GM12891 (cell line): ENCODE results near the gene DMD.

ENCODE experiments used
- DNase-seq: peaks from one replicate; pipeline ENCODE4 v3.0.0; 2011; ENCODE audit warnings: low spot score; ENCODE audit not compliant: insufficient read length
- FAIRE-seq: peaks from 2 replicates; lab custom pipeline; 2011; peaks lifted over from hg19 to GRCh38; lab: Jason Lieb, UNC
- PAX5 ChIP-seq: IDR thresholded peaks from 2 replicates; pipeline ENCODE4 v1.6.1; 2011; ENCODE audit warnings: low read length, moderate library complexity, mild to moderate bottlenecking; ENCODE audit not compliant: insufficient read depth, severe bottlenecking
- POLR2A ChIP-seq: IDR thresholded peaks from 2 replicates; pipeline ENCODE4 v1.6.1; 2011; ENCODE audit warnings: low read depth, low read length, control low read depth
- POLR2AphosphoS5 ChIP-seq: IDR thresholded peaks from 2 replicates; pipeline ENCODE4 v1.6.1; 2011; ENCODE audit warnings: low read depth, low read length, control low read depth
- POU2F2 ChIP-seq: IDR thresholded peaks from 2 replicates; pipeline ENCODE4 v1.6.1; 2011; ENCODE audit warnings: low read depth, mild to moderate bottlenecking, control low read depth, low read length, moderate library complexity
- SPI1 ChIP-seq: IDR thresholded peaks from 2 replicates; pipeline ENCODE4 v1.6.1; 2011; ENCODE audit warnings: low read depth, low read length, control low read depth
- TAF1 ChIP-seq: IDR thresholded peaks from 2 replicates; pipeline ENCODE4 v1.6.1; 2011; ENCODE audit warnings: low read depth, low read length, control low read depth

The DMD gene

GRCh38 chrX:31436424-31436823 lies 1774.9 kb downstream of the DMD start:
- TF ChIP-seq POLR2A (no peak), POLR2AphosphoS5 (no peak), POU2F2 (no peak), SPI1 (no peak), TAF1 (no peak), PAX5 (no peak)
- no peak for DNase-seq
- no peak for FAIRE-seq

- FAIRE-seq (no peak), DNase-seq (no peak)
- TF ChIP-seq POU2F2 (no peak), TAF1 (no peak), POLR2A (no peak), PAX5 (no peak), SPI1 (no peak), POLR2AphosphoS5 (no peak)
Observed at GRCh38 chrX:31435592-31435991, 1775.8 kb downstream of the DMD start.

DNA sequence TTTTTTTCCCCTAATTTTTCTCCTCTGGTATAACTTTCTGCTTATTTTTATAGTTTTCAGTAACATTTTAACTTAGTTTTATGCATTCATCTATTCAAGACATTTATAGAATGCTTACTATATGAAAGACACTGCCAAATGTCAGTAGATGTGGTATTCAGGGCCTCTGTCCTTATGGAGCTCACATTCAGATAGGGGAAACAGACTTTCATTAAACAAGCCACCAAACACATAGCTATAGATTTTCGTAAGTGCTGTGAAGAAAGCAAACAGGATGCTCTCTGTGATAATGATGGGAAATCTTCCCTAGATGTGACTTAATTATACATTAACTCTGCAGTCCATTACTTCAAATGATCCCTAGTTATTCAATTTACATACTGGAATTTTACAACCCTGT lies 1777.5 kb downstream of the DMD start:
- FAIRE-seq (no peak), DNase-seq (no peak)
- TF ChIP-seq POLR2A: no peak
- TF ChIP-seq POU2F2: no peak
- TF ChIP-seq TAF1: no peak
- no peak for TF ChIP-seq PAX5
- no peak for TF ChIP-seq POLR2AphosphoS5
- TF ChIP-seq SPI1: no peak

GRCh38 chrX:31429915-31430314 lies 1781.4 kb downstream of the DMD start:
- TF ChIP-seq TAF1 (no peak), SPI1 (no peak), POLR2A (no peak), POLR2AphosphoS5 (no peak), PAX5 (no peak), POU2F2 (no peak)
- no peak for FAIRE-seq
- DNase-seq: no peak

GRCh38 chrX:31423609-31424189 lies 1787.7 kb downstream of the DMD start:
- FAIRE-seq: peak; percentile 52
- TF ChIP-seq POLR2AphosphoS5 (no peak), SPI1 (no peak), TAF1 (no peak), POLR2A (no peak), PAX5 (no peak), POU2F2 (no peak)
- DNase-seq: peak; percentile 2

GRCh38 chrX:31421441-31421840 lies 1789.9 kb downstream of the DMD start:
- no peak for TF ChIP-seq POU2F2
- no peak for TF ChIP-seq POLR2A
- TF ChIP-seq TAF1: no peak
- no peak for TF ChIP-seq PAX5
- no peak for TF ChIP-seq SPI1
- no peak for TF ChIP-seq POLR2AphosphoS5
- DNase-seq (no peak), FAIRE-seq (no peak)

DNA sequence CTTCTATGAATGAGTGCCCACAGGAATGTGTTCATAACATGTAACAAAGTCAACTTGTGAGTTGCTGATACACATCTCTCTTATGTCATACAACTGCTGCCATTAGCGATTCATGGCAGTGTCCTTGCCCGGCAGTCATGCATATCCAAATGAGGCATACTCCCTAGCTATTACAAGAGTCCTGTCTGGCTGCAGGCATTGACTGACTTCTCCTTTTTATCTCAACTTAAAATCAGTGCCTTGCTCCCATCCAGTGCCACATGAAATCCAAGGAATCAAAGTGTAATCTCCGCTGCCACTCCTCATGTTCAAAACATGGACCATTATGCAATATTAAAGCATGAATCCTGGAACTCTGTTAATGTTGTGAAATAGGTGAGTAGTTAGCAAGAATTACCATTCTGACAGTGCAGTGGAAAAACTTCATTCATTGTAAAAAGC lies 1790.6 kb downstream of the DMD start:
- peak; percentile 71 for FAIRE-seq
- no peak for DNase-seq
- no peak for TF ChIP-seq POLR2A
- TF ChIP-seq SPI1: no peak
- no peak for TF ChIP-seq TAF1

GRCh38 chrX:31420302-31420701 lies 1791.0 kb downstream of the DMD start:
- no peak for FAIRE-seq
- DNase-seq: no peak
- no peak for TF ChIP-seq PAX5
- no peak for TF ChIP-seq POLR2AphosphoS5
- no peak for TF ChIP-seq SPI1
- no peak for TF ChIP-seq TAF1

DNA sequence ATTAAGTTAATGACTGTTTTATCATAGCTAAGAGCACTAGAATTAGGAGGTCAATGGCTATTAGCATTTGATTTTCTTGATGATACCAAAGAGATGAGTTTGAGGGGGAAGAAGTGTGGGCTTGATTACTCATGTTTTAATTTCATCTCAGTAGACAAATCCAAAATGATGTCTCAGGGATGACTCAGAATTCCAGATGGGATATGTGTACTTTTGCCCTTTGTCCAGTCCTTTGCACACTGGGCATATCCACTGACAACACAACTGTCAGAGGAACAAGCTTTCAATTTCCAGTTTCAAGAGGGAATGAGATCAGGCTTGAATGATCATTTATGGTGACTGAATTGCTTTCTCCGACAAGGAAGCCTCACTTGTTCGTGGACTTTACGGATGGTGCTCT lies 1814.2 kb downstream of the DMD start:
- FAIRE-seq: no peak
- no peak for DNase-seq
- no peak for TF ChIP-seq POU2F2
- TF ChIP-seq POLR2A: no peak
- TF ChIP-seq PAX5: no peak

DNA sequence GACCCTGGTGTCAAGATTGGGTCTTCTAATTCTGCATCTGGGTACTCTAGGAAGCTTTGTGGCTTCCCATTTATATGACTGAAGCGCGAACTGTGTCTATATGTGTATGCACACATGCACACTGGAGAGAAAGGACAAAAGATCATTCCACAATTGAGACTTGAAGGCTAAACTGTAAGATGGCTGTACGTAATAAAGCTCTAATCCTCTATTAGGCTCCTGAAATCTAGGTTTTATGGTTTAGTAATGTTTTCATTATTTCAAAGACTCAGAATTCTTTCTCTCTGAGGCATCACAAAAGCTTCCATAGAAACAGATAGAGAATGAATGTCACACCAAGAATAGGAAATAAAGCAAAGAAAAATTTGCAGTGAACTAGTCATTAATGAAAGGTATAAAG lies 1818.8 kb downstream of the DMD start:
- no peak for DNase-seq
- no peak for FAIRE-seq
- TF ChIP-seq SPI1: no peak
- TF ChIP-seq PAX5: no peak

- FAIRE-seq (no peak), DNase-seq (no peak)
- no peak for TF ChIP-seq POU2F2
- TF ChIP-seq PAX5: no peak
- no peak for TF ChIP-seq TAF1
- TF ChIP-seq POLR2AphosphoS5: no peak
- TF ChIP-seq SPI1: no peak
- no peak for TF ChIP-seq POLR2A
Observed at GRCh38 chrX:31388946-31389345, 1822.4 kb downstream of the DMD start.
